NB4 (cell line): ENCODE measurements around the gene OLFML3.

ENCODE experiments used
- POLR2A ChIP-seq: IDR thresholded peaks from 2 replicates; pipeline ENCODE4 v1.6.1; 2011; ENCODE audit warnings: mild to moderate bottlenecking; ENCODE audit not compliant: insufficient read length; ENCODE audit errors: extremely low read depth
- TF ChIP-seq, protein P1 (sequence below): IDR thresholded peaks from one replicate; pipeline ENCODE4 v1.5.1; 2012; ENCODE audit warnings: low read depth, low read length
- TF ChIP-seq, protein P2 (sequence below): IDR thresholded peaks from 2 replicates; pipeline ENCODE4 v1.6.1; 2011; ENCODE audit warnings: low read depth, low read length

GRCh38 chr1:114011796-114012195 lies 32.5 kb downstream of the OLFML3 start:
- TF ChIP-seq, protein P1, sequence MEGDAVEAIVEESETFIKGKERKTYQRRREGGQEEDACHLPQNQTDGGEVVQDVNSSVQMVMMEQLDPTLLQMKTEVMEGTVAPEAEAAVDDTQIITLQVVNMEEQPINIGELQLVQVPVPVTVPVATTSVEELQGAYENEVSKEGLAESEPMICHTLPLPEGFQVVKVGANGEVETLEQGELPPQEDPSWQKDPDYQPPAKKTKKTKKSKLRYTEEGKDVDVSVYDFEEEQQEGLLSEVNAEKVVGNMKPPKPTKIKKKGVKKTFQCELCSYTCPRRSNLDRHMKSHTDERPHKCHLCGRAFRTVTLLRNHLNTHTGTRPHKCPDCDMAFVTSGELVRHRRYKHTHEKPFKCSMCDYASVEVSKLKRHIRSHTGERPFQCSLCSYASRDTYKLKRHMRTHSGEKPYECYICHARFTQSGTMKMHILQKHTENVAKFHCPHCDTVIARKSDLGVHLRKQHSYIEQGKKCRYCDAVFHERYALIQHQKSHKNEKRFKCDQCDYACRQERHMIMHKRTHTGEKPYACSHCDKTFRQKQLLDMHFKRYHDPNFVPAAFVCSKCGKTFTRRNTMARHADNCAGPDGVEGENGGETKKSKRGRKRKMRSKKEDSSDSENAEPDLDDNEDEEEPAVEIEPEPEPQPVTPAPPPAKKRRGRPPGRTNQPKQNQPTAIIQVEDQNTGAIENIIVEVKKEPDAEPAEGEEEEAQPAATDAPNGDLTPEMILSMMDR, result no peak
- no peak for TF ChIP-seq POLR2A
- TF ChIP-seq, protein P2, sequence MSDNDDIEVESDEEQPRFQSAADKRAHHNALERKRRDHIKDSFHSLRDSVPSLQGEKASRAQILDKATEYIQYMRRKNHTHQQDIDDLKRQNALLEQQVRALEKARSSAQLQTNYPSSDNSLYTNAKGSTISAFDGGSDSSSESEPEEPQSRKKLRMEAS, result no peak
